NAMALWA (cell line): ENCODE measurements around the gene DESI1.

Source experiments
- DNase-seq: peaks from one replicate; pipeline ENCODE4 v3.0.0-alpha.2; 2015; ENCODE audit warnings: low spot score

DESI1 gene

GRCh38 chr22:41557401-41558240 lies 63.2 kb downstream of the DESI1 start:
- no peak for DNase-seq

GRCh38 chr22:41556561-41556960 lies 64.3 kb downstream of the DESI1 start:
- no peak for DNase-seq

- DNase-seq, result no peak
These were observed 65.4 kb downstream of the DESI1 start for GRCh38 chr22:41555325-41555982.

GRCh38 chr22:41551877-41552582 lies 68.8 kb downstream of the DESI1 start:
- no peak for DNase-seq

GRCh38 chr22:41550952-41551491 lies 69.8 kb downstream of the DESI1 start:
- DNase-seq, result no peak

- DNase-seq, result no peak
These were observed 72.0 kb downstream of the DESI1 start for GRCh38 chr22:41548830-41549211.
